HG03135 (cell line): ENCODE results near the gene TESK1.
"Not testable (repeated sequence)": the region's sequence is repeated elsewhere in the genome, so short reads cannot be mapped to it uniquely, and the experiment has no call there.

Experiments used
- ATAC-seq: cut with Tn5 transposase; IDR thresholded peaks from one replicate; pipeline ENCODE4 v1.9.1; 2021; ENCODE audit warnings: mild to moderate bottlenecking, moderate library complexity; ENCODE audit not compliant: unreplicated experiment

The TESK1 gene

DNA sequence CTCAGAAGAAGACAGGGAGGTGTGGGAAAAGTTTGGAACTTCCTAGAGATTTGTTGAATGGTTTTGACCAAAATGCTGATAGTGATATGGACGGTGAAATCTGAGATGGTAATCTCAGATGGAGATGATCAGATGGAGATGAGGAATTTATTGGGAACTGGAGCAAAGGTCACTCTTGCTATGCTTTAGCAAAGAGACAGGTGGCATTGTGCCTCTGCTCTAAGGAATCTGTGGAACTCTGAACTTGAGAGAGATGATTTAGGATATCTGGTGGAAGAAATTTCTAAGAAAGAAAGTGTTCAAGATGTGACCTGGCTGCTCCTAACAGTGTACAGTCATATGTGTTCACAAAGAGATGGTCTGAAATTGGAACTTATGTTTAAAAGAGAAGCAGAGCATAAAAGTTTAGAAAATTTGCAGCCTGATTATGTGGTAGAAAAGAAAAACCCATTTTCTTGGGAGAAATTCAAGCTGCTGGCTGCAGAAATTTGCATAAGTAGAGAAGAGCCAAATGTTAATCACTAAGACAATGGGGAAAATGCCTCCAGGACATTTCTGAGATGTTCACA is 25.3 kb upstream of the TESK1 start:
- ATAC-seq, result not testable (repeated sequence)

DNA sequence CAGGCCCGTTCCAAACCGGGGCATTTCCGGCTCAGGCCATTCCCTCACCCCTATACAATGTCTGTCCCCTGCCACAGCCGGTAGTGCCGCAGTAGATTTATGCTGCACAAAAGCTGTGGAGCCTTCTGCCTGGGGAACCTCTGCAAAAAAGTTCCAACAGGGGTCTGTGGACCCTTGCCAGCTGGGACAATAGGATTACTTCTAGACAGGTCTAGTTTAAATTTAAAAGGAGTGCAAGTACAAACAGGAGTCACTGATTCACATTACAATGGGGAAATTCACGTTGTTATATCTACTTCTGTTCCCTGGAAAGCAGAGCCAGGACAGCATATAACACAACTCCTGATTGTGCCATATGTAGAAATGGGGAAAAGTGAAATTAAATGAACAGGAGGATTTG is 21.5 kb upstream of the TESK1 start:
- not testable (repeated sequence) for ATAC-seq

DNA sequence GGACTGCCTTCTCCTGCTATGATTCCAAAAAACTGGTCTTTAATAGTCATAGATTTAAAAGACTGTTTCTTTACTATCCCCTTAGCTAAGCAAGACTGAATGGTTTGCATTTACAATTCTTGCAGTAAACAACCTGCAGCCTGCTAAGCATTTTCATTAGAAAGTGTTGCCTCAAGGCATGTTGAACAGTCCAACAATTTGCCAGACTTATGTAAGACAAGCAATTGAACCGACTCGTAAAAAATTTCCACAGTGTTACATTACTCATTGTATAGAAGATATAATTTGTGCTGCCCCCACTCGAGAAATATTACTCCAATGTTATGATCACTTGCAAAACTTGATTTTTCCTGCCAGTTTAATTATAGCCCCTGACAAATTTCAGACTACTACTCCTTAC is 20.4 kb upstream of the TESK1 start:
- ATAC-seq, result not testable (repeated sequence)

DNA sequence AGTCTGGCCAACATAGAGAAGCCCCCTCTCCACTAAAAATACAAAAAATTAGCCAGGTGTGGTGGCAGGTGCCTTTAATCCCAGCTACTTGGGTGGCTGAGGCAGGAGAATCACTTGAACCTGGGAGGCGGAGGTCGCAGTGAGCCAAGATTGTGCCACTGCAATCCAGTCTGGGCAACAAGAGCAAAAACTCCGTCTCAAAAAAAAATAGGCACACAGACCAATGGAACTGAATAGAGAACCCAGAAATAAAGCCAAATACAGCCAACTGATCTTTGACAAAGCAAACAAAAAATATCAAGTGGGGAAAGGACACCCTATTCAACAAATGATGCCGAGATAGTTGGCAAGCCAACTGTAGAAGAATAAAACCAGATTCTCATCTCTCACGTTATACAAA is 16.6 kb upstream of the TESK1 start:
- not testable (repeated sequence) for ATAC-seq

DNA sequence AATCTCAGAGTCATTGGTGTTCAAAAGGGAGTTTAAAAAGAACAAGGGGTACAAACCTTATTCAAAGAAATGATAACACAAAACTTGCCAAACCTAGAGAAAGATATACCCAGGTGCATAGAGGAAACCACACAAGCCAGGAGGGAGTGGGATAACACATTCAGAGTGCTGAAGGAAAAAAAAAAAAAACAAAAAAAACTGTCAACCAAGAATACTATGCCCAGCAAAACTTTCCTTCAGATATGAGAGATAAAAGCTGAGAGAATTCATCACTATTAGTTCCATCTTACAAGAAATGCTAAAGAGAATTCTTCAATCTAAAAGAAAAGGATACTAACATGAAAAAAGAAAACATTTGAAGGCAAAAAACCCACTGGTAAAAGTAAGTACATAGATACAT is 11.5 kb upstream of the TESK1 start:
- ATAC-seq, result no peak

DNA sequence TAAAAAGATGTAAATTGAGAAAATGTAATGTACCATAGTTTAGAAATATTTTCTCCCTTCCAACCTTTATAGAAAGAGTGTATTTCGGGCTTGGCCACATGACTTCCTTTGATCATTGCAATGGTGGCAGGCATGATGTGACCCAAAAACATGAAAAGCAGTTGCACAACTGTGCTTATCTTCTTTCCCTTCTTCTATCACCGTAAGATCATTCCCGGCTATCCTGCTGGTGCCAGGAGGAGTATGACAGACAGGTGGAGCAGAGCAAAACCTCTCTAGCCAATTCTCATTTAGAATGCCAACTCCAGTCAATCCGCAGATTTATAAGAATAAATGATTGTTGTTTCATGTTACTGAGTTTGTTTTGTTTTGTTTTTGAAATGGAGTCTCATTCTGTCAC is 10.6 kb upstream of the TESK1 start:
- ATAC-seq, result no peak

DNA sequence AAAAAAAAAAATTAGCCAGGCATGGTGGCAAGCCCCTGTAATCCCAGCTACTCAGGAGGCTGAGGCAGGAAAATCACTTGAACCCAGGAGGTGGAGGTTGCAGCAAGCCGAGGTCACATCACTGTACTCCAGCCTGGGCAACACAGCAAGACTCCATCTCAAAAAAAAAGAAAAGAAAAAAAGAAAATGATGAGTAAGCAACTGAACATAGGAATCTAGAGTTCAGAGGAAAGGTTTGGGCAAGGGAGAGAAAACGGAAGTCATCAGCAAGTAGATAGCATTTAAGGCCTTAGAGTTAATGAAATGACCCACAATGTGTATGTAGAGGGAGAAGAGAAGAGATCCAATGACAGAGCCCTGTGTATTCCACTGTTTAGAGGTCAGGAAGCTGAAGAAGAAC is 8.2 kb upstream of the TESK1 start:
- not testable (repeated sequence) for ATAC-seq

DNA sequence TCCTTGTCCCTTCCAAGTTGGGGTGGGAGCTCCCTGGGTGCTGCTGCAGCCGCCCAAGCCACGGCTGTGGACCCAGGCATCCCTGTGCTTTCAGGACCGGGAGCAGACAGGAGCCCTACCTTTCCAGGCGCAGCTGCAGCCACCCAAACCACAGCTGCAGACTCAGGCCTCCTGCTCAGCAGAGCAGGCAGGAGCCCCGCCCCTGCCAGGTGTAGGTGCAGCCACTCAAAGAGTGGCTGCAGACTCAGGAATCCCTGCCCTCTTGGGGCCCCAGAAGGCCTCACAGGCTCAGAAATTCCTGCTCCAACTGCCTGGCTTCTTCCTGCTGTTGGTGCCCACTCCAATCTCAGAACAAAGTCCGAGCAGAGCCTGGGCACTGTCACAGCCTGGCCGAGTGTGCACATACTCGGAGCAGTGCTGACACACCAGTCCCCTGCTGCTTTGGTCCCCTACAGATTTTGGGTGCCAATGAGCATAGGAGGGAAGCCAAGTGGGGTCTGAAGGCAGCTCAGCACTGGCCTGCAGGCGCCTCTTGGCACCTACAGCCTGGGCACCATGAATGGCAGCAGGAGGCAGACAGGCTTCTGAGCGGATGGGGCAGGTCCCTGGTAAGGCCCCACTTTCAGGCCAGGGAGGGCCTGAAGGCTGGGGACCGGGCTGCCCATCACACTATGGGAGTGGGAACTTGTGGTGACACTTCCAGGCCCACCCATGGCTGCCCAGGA is 6.0 kb upstream of the TESK1 start:
- ATAC-seq, result no peak

DNA sequence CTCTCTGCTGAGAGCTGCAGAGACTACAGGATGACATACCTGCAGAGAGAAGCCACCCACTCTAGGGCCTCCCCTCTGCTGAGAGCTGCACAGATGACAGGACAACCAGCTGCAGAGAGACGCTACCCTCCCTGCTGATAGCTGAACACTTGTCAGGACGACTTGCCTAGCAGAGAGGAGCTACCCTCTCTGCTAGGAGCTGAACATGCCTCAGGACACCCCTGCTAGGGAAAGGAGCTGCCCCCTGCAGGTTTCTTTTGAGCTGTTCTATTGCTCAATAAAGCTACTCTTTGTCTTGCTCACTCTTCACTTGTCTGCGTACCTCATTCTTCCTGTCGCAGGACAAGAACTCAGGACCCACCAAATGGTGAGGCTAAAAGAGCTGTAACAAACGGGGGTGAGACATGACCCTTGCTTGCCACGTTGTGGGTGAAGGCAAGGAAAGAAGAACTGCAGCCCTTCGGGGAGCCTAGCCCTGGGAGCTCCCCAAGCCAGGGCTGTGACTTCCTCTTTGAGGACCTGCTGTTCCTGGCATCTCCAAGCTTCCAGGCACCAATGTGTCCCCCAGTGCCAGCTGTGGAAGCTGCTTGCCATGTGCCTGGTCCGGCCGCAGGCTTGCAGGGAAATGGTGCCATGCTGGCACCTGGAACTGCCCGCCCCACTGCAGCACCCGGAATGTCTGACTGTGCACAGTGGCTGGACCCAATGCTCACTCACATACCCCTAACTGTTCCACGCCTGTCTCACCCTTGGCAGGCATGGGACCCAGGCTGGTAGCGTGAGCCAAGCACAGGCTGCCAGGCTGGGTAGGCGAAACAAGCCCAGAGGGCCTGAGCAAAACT is 5.1 kb upstream of the TESK1 start:
- no peak for ATAC-seq

DNA sequence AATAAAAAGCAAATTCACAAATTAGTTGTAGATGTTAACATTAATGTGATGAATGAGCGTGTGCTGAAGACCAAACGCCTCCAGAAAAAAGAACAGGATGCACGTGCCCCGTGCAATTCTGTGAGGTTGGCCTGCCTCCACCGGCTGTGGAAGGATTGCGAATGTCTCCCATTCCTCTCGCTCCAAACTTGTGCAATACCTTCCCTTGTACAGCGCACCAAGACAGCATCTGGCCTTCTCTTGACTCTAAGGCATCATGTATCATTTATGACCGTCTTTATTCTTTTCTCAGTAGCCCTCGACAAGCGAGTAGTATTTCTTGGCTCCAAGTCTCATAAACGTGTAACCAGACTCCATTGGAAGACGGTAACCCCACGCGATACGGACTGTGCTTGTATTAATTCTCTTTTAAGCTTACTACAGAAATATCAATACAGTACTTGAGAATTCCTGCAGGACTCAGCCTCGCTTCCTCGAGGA is 1.5 kb upstream of the TESK1 start:
- ATAC-seq, result no peak

DNA sequence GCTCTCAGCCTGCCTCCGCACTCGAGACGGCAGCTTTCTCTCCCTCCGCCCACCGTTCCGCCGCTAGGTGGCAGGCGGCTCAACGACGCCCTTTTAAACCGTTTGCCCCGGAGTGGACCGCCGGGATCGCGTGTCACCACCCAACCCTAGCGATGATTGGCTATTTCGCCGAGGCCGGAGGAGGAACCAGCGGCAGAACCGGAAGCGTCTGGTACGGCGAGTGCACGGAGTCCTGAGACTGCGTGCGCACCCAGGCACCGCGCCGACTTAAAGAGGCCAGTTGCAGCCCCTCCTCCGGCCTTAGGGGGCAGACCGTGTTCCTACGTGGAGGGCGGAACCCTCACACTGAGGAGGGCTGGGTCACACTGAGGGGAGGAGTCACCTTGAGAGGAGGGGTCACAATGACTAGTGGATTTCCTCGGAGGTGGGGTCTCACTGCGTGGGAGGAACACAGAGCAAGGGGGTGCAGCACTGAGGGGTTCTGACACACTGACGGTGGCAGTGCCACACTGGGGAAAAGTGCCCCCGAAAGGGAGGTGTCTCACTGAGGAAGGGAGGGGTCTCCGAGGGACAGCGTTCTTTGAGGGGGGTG is 980 bp upstream of the TESK1 start:
- ATAC-seq, result peak; percentile 83

DNA sequence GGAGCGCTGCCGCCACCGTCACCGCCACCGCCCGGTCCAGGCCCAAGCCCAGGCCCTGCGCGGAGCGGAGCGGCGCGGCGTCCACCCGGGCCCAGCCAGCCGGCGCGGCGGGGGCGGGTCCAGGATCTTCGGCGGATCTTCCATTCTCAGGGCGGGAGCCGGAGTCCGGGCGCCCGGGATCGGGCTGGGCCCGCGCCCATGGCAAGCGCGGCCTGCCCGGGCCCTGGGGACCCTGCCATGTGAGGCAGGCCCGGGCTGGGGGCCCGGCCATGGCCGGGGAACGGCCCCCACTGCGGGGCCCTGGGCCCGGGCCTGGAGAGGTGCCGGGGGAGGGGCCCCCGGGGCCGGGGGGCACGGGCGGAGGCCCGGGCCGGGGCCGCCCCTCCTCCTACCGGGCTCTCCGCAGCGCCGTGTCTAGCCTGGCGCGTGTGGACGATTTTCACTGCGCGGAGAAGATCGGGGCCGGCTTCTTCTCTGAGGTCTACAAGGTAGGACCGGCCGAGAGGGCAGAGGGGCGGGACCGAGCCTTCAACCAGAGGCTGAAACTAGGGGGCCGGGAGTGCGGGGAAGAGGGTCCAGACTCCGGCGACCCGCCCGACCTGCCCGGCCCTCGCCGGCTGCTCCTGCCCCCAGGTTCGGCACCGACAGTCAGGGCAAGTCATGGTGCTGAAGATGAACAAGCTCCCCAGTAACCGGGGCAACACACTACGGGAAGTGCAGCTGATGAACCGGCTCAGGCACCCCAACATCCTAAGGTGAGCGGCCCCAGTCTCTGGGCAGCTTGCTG is 482 bp downstream of the TESK1 start:
- ATAC-seq, result peak; percentile 8

DNA sequence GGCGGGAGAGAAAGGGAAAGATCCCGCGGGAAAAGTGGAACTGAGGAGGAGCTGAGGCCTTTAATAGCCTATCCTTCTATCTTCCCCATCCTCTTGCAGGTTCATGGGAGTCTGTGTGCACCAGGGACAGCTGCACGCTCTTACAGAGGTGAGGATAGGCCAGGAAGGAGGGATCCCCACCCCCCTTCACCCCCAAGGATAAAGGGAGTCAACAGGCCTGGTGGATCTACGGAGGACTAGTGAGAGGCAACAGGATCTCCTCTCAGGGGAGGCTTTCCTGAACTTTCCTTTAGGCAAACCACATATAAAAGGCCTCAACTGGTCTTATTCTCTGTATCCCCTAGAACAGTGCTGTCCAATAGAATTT is 1.1 kb downstream of the TESK1 start:
- no peak for ATAC-seq

DNA sequence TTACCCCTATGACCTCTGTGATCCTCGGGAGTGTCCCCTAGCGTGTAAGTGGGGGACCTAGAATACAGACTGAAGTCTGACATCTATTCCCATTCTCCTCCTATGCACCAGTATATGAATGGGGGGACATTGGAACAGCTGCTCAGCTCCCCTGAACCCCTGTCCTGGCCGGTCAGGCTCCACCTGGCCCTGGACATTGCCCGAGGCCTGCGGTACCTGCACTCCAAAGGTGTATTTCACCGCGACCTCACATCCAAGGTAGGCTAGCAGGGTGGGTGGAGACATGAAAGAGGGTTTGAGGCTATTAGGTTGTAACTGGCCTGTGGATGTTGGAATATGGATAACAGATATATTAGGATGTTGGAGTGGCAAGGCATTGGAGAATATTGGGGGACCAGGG is 1.7 kb downstream of the TESK1 start:
- ATAC-seq, result no peak

DNA sequence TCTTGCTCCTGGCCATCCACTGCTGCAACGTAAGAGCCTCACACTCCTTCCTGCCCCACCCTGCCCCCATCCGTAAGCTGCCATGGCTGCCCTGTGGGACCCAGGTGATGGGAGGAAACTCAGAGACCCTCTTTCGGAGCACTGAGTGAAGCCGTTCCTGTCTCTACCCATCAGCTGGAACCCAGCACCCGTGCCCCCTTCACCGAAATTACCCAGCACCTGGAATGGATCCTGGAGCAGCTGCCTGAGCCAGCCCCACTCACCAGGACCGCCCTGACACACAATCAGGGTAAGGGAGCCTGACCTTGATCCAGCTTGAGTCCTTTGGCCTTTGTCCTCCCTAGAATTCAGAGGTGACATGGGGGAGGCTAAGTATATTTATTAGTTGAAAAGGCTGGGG is 3.2 kb downstream of the TESK1 start:
- no peak for ATAC-seq

DNA sequence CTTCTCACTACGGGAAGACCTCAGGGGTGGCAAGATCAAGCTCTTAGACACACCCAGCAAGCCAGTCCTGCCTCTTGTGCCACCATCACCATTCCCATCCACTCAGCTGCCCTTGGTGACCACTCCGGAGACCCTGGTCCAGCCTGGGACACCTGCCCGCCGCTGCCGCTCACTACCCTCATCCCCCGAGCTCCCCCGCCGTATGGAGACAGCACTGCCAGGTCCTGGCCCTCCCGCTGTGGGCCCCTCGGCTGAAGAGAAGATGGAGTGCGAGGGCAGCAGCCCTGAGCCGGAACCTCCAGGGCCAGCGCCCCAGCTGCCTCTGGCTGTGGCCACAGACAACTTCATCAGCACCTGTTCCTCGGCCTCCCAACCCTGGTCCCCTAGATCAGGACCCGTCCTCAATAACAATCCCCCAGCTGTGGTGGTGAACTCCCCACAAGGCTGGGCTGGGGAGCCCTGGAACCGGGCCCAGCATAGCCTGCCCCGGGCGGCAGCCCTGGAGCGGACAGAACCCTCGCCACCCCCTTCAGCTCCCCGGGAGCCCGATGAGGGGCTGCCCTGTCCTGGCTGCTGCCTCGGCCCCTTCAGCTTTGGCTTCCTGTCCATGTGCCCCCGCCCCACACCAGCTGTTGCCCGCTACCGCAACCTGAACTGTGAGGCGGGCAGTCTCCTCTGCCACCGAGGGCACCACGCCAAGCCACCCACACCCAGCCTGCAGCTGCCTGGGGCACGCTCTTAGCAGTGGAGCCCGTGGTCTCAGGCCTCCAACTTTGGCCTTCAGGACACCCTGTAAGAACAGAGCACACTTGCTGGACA is 4.1 kb downstream of the TESK1 start:
- ATAC-seq, result no peak

DNA sequence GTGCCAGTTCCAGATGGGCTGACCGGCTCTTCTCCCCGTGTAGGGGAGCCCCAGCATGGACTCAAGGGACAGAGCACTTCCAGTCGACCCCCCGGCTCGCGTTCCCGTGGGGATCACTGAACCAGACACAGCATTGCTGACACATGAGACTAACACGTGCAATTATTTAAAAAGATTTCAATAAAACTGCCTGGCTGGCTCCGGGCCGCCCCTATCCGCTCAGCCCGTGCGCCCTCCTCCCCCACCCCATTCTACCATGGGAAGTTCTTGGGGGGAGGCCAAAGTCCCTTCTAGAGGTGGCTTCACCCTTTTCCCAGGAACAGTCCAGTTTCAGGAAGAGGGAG is 4.7 kb downstream of the TESK1 start:
- no peak for ATAC-seq

DNA sequence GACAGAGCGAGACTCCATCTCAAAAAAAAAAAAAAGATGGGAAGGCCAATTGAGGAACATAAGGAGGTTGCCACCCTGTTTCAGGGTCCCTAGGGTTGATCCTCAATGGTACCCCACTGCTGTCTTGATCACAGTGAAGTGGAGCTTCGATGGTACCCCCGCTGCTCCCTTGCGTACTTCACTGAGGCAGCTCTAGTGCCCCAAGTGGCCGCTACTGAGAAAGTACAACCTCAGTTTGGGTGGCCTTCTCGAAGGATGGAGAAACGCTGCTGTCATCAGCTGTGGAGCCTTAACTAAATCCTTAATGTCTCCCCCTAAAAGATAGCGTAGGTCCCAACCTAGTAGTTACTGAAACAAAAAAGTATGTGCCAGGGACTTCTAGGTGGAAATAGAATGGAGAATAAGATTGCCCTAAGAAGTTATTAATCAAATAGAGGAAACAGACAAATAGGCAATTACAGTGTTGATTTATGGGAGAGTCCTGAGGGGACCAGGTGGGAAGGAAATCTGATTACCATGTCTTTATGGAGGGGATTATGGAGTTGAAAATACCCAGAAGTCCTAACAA is 6.3 kb downstream of the TESK1 start:
- no peak for ATAC-seq

DNA sequence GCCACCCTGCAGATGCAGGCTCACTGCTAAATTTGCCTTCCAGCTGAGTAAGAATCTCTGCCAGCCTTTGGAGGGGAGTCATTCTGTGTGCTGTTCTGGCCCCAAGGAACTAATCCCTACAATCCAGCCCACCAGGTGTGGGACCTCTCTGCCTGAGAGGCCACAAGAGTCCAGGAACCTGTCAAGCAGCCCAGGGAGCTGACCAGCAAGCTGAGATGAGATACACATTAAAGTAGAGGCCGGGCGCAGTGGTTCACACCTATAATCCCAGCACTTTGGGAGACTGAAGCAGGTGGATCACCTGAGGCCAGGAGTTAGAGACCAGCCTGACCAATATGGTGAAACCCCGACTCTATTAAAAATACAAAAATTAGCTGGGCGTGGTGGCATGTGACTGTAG is 7.0 kb downstream of the TESK1 start:
- ATAC-seq, result not testable (repeated sequence)

DNA sequence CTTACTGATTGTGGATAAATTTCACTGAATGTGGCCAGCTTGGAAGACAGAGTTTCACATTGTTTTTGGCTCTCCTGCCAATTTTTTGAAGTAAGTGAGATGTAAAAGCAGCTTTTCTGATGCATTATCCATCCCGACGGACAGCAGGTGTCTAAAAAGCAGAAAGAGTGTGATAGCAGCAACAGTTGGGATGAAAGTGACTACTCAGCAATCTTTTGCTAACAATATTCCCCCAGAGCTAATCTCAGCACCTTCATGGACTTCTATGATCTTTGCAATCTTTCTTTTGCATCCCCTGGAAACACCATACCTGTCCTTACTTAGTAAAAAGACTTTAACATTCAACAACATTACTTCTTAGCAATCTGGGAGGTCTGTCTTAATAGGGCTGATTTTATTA is 7.8 kb downstream of the TESK1 start:
- no peak for ATAC-seq
